Ascending aorta (tissue), 2 donors: Measurements from ENCODE around the gene KLHL22. TPM values are rescaled to one million over a fixed set of nuclear protein-coding genes. Genes with fewer than 3 reads are reported as not detected.

Source experiments
- DNase-seq, 2 donors: peaks; one replicate each; pipeline ENCODE4 v3.0.0-alpha.2; 2019; ENCODE audit warnings: low spot score in 2 of 2
- H3K27ac ChIP-seq, 2 donors: fragments of 200-600 bp; sonication (generic); one replicate each; pipeline ENCODE4 v1.5.1; 2016 to 2017; ENCODE audit warnings: mild to moderate bottlenecking in 1 of 2
- H3K27me3 ChIP-seq: fragments of 200-600 bp; sonication (generic); one replicate; pipeline ENCODE4 v1.5.1; 2017
- H3K36me3 ChIP-seq, 2 donors: fragments of 200-600 bp; sonication (generic); one replicate each; pipeline ENCODE4 v1.5.1; 2016
- H3K4me1 ChIP-seq, 2 donors: fragments of 200-600 bp; sonication (generic); one replicate each; pipeline ENCODE4 v1.5.1; 2016 to 2017; ENCODE audit warnings: mild to moderate bottlenecking in 1 of 2
- H3K4me3 ChIP-seq, 2 donors: fragments of 200-600 bp; sonication (generic); one replicate each; pipeline ENCODE4 v1.5.1; 2016 to 2017; ENCODE audit warnings: mild to moderate bottlenecking in 1 of 2
- H3K9me3 ChIP-seq, 2 donors: fragments of 200-600 bp; sonication (generic); one replicate each; pipeline ENCODE4 v1.5.1; 2016
- CTCF ChIP-seq, 3 experiments: fragments of 200-600 bp in 2 of 3; fragments of 450-650 bp in 1 of 3; sonication (generic) in 2 of 3; IDR thresholded peaks; one replicate each; pipeline ENCODE4 v1.5.1; 2016 to 2019; ENCODE audit warnings: antibody characterized with exemption in 3 of 3, mild to moderate bottlenecking in 1 of 3, moderate library complexity in 1 of 3
- intact Hi-C: fragments of 100-400 bp; cut with DNase I; formaldehyde crosslinking; loops from one replicate; pipeline ENCODE4 v1.15.1; 2023
- total RNA-seq: library from RNA; depleted of rRNA; stranded (reverse); fragments of >200 nt; gene quantifications from one replicate; pipeline ENCODE4 v1.1.0, GENCODE V29; 2016

The KLHL22 gene
- total RNA-seq, 1 donor from 2014 or later = 63.8 TPM

- H3K9me3 ChIP-seq = no peaks in the 10 kb centered on the region
- H3K27ac ChIP-seq = no peak overlapping the region
- H3K4me3 ChIP-seq = no peak overlapping the region
- peaks cover 0 to 4% of the 10 kb centered on the region in 2 donors for H3K36me3 ChIP-seq
- no peaks in the 10 kb centered on the region for H3K27me3 ChIP-seq
- intact Hi-C loops = no loop called here
- DNase-seq = no peak
- TF ChIP-seq CTCF (IDR thresholded peaks at IDR 0.05) = no peak
- peaks cover 0 to 14% of the 10 kb centered on the region in 2 donors for H3K4me1 ChIP-seq
Observed at GRCh38 chr22:20490183-20490940, 5.2 kb downstream of the KLHL22 start.

GRCh38 chr22:20488946-20489345 lies 6.6 kb downstream of the KLHL22 start:
- TF ChIP-seq CTCF (IDR thresholded peaks at IDR 0.05) = no peak
- Histone ChIP-seq H3K27me3 (no peaks in the 10 kb centered on the region), H3K9me3 (no peaks in the 10 kb centered on the region), H3K27ac (no peak overlapping the region), H3K4me3 (no peak overlapping the region), H3K4me1 (peaks cover 0 to 3% of the 10 kb centered on the region in 2 donors), H3K36me3 (peaks cover 0 to 4% of the 10 kb centered on the region in 2 donors)
- DNase-seq = no peak
- intact Hi-C loops = no loop called here

- H3K36me3 ChIP-seq = peaks cover 0 to 4% of the 10 kb centered on the region in 2 donors
- no peaks in the 10 kb centered on the region for H3K27me3 ChIP-seq
- H3K4me1 ChIP-seq = no peaks in the 10 kb centered on the region
- no peak overlapping the region for H3K4me3 ChIP-seq
- intact Hi-C loops = no loop called here
- H3K9me3 ChIP-seq = no peaks in the 10 kb centered on the region
- H3K27ac ChIP-seq = no peak overlapping the region
- DNase-seq = no peak
- no peak for TF ChIP-seq CTCF (IDR thresholded peaks at IDR 0.05)
Observed at GRCh38 chr22:20487715-20488114, 7.9 kb downstream of the KLHL22 start.

- H3K4me3 ChIP-seq = no peak overlapping the region
- H3K4me1 ChIP-seq = no peaks in the 10 kb centered on the region
- no peak for TF ChIP-seq CTCF (IDR thresholded peaks at IDR 0.05)
- no peak overlapping the region for H3K27ac ChIP-seq
- no peaks in the 10 kb centered on the region for H3K9me3 ChIP-seq
- DNase-seq = no peak
- peaks cover 0 to 4% of the 10 kb centered on the region in 2 donors for H3K36me3 ChIP-seq
- H3K27me3 ChIP-seq = no peaks in the 10 kb centered on the region
- intact Hi-C loops = no loop called here
Observed at GRCh38 chr22:20486229-20486628, 9.4 kb downstream of the KLHL22 start.

GRCh38 chr22:20484948-20485683 lies 10.5 kb downstream of the KLHL22 start:
- TF ChIP-seq CTCF (IDR thresholded peaks at IDR 0.05) = no peak
- Histone ChIP-seq H3K4me1 (no peaks in the 10 kb centered on the region), H3K4me3 (no peak overlapping the region), H3K36me3 (peaks cover 0 to 4% of the 10 kb centered on the region in 2 donors), H3K27me3 (no peaks in the 10 kb centered on the region), H3K27ac (no peak overlapping the region), H3K9me3 (no peaks in the 10 kb centered on the region)
- DNase-seq = no peak
- intact Hi-C loops = no loop called here
